GM23338 (cell line): ENCODE results near the gene ROPN1L. TPM values are rescaled to one million over a fixed set of nuclear protein-coding genes. Genes with fewer than 3 reads are reported as not detected.

Experiments
- ATAC-seq: fragments of 200-7000 bp; cut with Tn5 transposase; 3 replicates; pipeline ENCODE4 v1.9.1; 2020
- DNase-seq: peaks from one replicate; pipeline ENCODE4 v3.0.0-alpha.2; 2015; ENCODE audit warnings: low spot score
- H2AFZ ChIP-seq: fragments of 200-600 bp; sonication (generic); 2 replicates; pipeline ENCODE4 v1.8.0; 2016; ENCODE audit warnings: antibody characterized with exemption, mild to moderate bottlenecking, moderate library complexity
- H3F3A ChIP-seq: fragments of 200-600 bp; sonication (generic); replicated peaks from 2 replicates; pipeline ENCODE4 v1.8.0; 2017; ENCODE audit warnings: antibody characterized with exemption, mixed run types, low read depth
- H3K27ac ChIP-seq: fragments of 200-600 bp; sonication (generic); 2 replicates; pipeline ENCODE4 v1.6.1; 2016; ENCODE audit warnings: low read depth
- H3K27me3 ChIP-seq: fragments of 200-600 bp; sonication (generic); 2 replicates; pipeline ENCODE4 v1.8.0; 2016; ENCODE audit warnings: mild to moderate bottlenecking, mixed run types, moderate library complexity; ENCODE audit not compliant: insufficient read depth
- H3K36me3 ChIP-seq: fragments of 200-600 bp; sonication (generic); 2 replicates; pipeline ENCODE4 v1.8.0; 2016; ENCODE audit warnings: mild to moderate bottlenecking; ENCODE audit not compliant: insufficient read depth
- H3K4me1 ChIP-seq: fragments of 200-600 bp; sonication (generic); 2 replicates; pipeline ENCODE4 v1.8.0; 2016; ENCODE audit warnings: mild to moderate bottlenecking, moderate library complexity; ENCODE audit not compliant: insufficient read depth
- H3K4me2 ChIP-seq: fragments of 200-600 bp; sonication (generic); 2 replicates; pipeline ENCODE4 v1.7.1; 2017; ENCODE audit warnings: mixed run types
- H3K4me3 ChIP-seq: fragments of 200-600 bp; sonication (generic); 2 replicates; pipeline ENCODE4 v1.6.1; 2016; ENCODE audit warnings: mixed run types
- H3K79me2 ChIP-seq: fragments of 200-600 bp; sonication (generic); replicated peaks from 2 replicates; pipeline ENCODE4 v1.8.0; 2017; ENCODE audit warnings: mild to moderate bottlenecking; ENCODE audit not compliant: insufficient read depth
- H3K9me2 ChIP-seq: fragments of 200-600 bp; sonication (generic); 2 replicates; pipeline ENCODE4 v1.8.0; 2017; ENCODE audit not compliant: insufficient read depth
- H4K20me1 ChIP-seq: fragments of 200-600 bp; sonication (generic); replicated peaks from 2 replicates; pipeline ENCODE4 v1.8.0; 2017; ENCODE audit warnings: mild to moderate bottlenecking; ENCODE audit not compliant: insufficient read depth
- H3K27ac Mint-ChIP-seq: 2 replicates; pipeline ENCODE4 v1.8.0; 2020; ENCODE audit warnings: inconsistent platforms, mild to moderate bottlenecking, moderate library complexity, mixed read lengths
- H3K27me3 Mint-ChIP-seq: 3 replicates; pipeline ENCODE4 v1.8.0; 2022; ENCODE audit warnings: low read depth, mild to moderate bottlenecking, moderate library complexity, mixed read lengths, inconsistent platforms; ENCODE audit not compliant: insufficient read depth, poor library complexity
- H3K36me3 Mint-ChIP-seq: 3 replicates; pipeline ENCODE4 v1.8.0; 2021; ENCODE audit warnings: low read depth, mild to moderate bottlenecking, inconsistent platforms, moderate library complexity, mixed read lengths
- H3K4me1 Mint-ChIP-seq: 3 replicates; pipeline ENCODE4 v1.8.0; 2020; ENCODE audit warnings: mild to moderate bottlenecking, inconsistent platforms, mixed read lengths
- H3K4me3 Mint-ChIP-seq: 3 replicates; pipeline ENCODE4 v1.8.0; 2021; ENCODE audit warnings: moderate library complexity, mild to moderate bottlenecking, inconsistent platforms, mixed read lengths
- H3K9me3 Mint-ChIP-seq: 3 replicates; pipeline ENCODE4 v1.8.0; 2020; ENCODE audit warnings: moderate library complexity, mild to moderate bottlenecking, inconsistent platforms, mixed read lengths
- CREB1 ChIP-seq: fragments of 250-450 bp; sonication (Bioruptor Pico); IDR thresholded peaks from 2 replicates; pipeline ENCODE4 v1.5.0; 2020; ENCODE audit warnings: low read depth, mild to moderate bottlenecking, moderate library complexity
- EZH2phosphoT487 ChIP-seq: fragments of 200-600 bp; sonication (generic); IDR thresholded peaks from one replicate; pipeline ENCODE4 v1.8.1; 2018; ENCODE audit warnings: antibody characterized with exemption; ENCODE audit not compliant: unreplicated experiment
- JUNB ChIP-seq: IDR thresholded peaks from one replicate; pipeline ENCODE4 v1.6.1; 2016; ENCODE audit warnings: antibody characterized with exemption; ENCODE audit not compliant: unreplicated experiment
- POLR2AphosphoS5 ChIP-seq: IDR thresholded peaks from 2 replicates; pipeline ENCODE4 v1.6.1; 2016; ENCODE audit warnings: antibody characterized with exemption, low read depth
- STAT1 ChIP-seq: IDR thresholded peaks from one replicate; pipeline ENCODE4 v1.6.1; 2016; ENCODE audit warnings: antibody characterized with exemption; ENCODE audit not compliant: unreplicated experiment
- ZNF114 ChIP-seq: fragments of 250-450 bp; sonication (Bioruptor Pico); IDR thresholded peaks from 2 replicates; pipeline ENCODE4 v1.5.0; 2020; ENCODE audit warnings: mild to moderate bottlenecking, moderate library complexity
- polyA plus RNA-seq: library from polyadenylated mRNA; unstranded; fragments of >200 nt; fragmentation: Nextera tagmentation; extraction: Ambion mirVana; gene quantifications from 2 replicates; pipeline ENCODE4 v1.2.1, GENCODE V29; 2016
- total RNA-seq: library from RNA; depleted of rRNA; stranded (reverse); fragments of >200 nt; shearing (Covaris generic); gene quantifications from 2 replicates; pipeline ENCODE4 v1.2.3, GENCODE V29; 2014
- TF ChIP-seq, protein P1 (sequence below): IDR thresholded peaks from one replicate; pipeline ENCODE4 v1.6.1; 2018; ENCODE audit warnings: antibody characterized with exemption; ENCODE audit not compliant: unreplicated experiment
- TF ChIP-seq, protein P2 (sequence below): fragments of 250-450 bp; sonication (Bioruptor Pico); IDR thresholded peaks from 2 replicates; pipeline ENCODE4 v1.5.0; 2020; ENCODE audit warnings: mild to moderate bottlenecking, moderate library complexity
- TF ChIP-seq, protein P3 (sequence below): IDR thresholded peaks from 2 replicates; pipeline ENCODE4 v1.6.1; 2016; ENCODE audit warnings: antibody characterized with exemption

The ROPN1L gene
- total and polyA plus RNA-seq, 2 experiments from 2014 or later = 0.57 TPM; not detected in 1

DNA sequence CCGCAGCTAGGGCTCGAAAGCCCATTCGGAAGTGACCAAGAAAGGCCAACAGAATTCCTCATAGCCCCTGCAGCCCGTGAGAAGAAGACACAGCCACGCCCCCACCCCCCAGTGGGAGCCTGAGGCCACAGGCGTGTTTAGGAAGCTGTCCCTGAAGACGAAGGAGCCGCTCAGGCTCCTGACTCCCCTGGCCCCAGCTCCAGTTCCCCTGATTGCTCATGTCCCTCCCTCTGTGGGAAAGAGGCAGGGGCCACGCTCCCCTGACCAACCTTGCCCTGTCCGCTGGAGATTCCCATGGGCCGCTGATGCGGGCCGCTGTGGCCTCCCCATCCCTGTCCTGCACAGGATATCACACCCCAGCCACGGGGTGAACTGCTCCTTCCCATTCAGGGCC is 13.6 kb downstream of the ROPN1L start (continued):
- TF ChIP-seq, protein P1, sequence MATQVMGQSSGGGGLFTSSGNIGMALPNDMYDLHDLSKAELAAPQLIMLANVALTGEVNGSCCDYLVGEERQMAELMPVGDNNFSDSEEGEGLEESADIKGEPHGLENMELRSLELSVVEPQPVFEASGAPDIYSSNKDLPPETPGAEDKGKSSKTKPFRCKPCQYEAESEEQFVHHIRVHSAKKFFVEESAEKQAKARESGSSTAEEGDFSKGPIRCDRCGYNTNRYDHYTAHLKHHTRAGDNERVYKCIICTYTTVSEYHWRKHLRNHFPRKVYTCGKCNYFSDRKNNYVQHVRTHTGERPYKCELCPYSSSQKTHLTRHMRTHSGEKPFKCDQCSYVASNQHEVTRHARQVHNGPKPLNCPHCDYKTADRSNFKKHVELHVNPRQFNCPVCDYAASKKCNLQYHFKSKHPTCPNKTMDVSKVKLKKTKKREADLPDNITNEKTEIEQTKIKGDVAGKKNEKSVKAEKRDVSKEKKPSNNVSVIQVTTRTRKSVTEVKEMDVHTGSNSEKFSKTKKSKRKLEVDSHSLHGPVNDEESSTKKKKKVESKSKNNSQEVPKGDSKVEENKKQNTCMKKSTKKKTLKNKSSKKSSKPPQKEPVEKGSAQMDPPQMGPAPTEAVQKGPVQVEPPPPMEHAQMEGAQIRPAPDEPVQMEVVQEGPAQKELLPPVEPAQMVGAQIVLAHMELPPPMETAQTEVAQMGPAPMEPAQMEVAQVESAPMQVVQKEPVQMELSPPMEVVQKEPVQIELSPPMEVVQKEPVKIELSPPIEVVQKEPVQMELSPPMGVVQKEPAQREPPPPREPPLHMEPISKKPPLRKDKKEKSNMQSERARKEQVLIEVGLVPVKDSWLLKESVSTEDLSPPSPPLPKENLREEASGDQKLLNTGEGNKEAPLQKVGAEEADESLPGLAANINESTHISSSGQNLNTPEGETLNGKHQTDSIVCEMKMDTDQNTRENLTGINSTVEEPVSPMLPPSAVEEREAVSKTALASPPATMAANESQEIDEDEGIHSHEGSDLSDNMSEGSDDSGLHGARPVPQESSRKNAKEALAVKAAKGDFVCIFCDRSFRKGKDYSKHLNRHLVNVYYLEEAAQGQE = no peak
- TF ChIP-seq JUNB (no peak), EZH2phosphoT487 (no peak), CREB1 (CRISPR knock-in tag) (no peak)

DNA sequence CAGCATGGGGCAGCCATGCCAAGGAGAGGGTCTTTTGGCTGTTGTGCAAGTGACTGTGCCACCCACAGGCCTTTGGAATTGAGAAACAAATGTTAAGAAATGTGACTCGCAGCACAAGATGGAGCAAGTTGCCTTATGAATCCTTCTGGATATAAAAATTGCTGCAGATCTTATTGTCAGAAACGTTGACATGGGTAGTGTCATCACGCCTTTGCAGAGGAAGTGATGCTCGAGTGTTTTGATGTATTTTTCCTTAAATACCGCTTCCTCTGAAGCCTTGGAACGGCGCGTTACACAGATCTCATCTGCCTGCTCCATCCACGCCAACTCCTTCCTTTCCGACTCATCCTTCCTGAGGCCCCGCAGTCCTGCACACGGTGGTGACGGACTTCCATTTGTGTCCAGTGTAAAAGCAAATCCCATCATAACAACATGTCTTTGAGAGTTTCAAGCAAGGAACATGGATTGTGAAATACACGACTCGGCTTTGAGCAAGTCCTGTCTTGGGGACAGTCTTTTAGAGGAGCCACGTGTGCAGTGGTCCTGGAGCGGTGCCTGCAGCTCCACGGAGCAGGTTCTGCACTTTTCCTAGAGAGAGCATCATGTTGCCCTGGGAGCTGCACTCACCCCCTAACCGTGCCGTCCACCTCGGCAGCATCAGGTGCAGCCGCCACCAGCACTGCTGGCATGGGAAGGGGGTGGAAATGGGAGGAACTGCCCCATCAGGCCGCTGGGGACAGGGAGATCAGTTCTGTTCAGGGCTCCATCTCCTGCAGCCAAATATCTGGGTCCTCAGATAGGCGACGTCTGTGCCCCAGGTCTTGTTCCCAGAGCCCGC is 15.1 kb downstream of the ROPN1L start:
- Histone ChIP-seq H3K4me1 (peaks cover 7% of the 10 kb centered on the region; the same call in 1 of the 2 replicates), H3K9me2 (no peaks in the 10 kb centered on the region), H3K36me3 (no peaks in the 10 kb centered on the region), H2AFZ (peak overlapping the region; percentile 43; the same call in 1 of the 2 replicates), H3K79me2 (no peaks in the 10 kb centered on the region), H3F3A (0 out of 2 replicates have a peak, but pooled peaks cover 2% of the 10 kb centered on the region), H3K27ac (no peak overlapping the region), H3K4me3 (no peak overlapping the region), H4K20me1 (no peaks in the 10 kb centered on the region), H3K27me3 (no peaks in the 10 kb centered on the region), H3K4me2 (no peak overlapping the region)
- no peak for ATAC-seq
- Mint-ChIP-seq H3K27me3 (peaks cover 2% of the 10 kb centered on the region), H3K27ac (no peak overlapping the region), H3K4me3 (no peak overlapping the region), H3K36me3 (no peaks in the 10 kb centered on the region), H3K4me1 (peaks cover 41% of the 10 kb centered on the region), H3K9me3 (no peaks in the 10 kb centered on the region)
- no peak for DNase-seq
- TF ChIP-seq EZH2phosphoT487 = no peak
- TF ChIP-seq STAT1 = no peak
- TF ChIP-seq, protein P2, sequence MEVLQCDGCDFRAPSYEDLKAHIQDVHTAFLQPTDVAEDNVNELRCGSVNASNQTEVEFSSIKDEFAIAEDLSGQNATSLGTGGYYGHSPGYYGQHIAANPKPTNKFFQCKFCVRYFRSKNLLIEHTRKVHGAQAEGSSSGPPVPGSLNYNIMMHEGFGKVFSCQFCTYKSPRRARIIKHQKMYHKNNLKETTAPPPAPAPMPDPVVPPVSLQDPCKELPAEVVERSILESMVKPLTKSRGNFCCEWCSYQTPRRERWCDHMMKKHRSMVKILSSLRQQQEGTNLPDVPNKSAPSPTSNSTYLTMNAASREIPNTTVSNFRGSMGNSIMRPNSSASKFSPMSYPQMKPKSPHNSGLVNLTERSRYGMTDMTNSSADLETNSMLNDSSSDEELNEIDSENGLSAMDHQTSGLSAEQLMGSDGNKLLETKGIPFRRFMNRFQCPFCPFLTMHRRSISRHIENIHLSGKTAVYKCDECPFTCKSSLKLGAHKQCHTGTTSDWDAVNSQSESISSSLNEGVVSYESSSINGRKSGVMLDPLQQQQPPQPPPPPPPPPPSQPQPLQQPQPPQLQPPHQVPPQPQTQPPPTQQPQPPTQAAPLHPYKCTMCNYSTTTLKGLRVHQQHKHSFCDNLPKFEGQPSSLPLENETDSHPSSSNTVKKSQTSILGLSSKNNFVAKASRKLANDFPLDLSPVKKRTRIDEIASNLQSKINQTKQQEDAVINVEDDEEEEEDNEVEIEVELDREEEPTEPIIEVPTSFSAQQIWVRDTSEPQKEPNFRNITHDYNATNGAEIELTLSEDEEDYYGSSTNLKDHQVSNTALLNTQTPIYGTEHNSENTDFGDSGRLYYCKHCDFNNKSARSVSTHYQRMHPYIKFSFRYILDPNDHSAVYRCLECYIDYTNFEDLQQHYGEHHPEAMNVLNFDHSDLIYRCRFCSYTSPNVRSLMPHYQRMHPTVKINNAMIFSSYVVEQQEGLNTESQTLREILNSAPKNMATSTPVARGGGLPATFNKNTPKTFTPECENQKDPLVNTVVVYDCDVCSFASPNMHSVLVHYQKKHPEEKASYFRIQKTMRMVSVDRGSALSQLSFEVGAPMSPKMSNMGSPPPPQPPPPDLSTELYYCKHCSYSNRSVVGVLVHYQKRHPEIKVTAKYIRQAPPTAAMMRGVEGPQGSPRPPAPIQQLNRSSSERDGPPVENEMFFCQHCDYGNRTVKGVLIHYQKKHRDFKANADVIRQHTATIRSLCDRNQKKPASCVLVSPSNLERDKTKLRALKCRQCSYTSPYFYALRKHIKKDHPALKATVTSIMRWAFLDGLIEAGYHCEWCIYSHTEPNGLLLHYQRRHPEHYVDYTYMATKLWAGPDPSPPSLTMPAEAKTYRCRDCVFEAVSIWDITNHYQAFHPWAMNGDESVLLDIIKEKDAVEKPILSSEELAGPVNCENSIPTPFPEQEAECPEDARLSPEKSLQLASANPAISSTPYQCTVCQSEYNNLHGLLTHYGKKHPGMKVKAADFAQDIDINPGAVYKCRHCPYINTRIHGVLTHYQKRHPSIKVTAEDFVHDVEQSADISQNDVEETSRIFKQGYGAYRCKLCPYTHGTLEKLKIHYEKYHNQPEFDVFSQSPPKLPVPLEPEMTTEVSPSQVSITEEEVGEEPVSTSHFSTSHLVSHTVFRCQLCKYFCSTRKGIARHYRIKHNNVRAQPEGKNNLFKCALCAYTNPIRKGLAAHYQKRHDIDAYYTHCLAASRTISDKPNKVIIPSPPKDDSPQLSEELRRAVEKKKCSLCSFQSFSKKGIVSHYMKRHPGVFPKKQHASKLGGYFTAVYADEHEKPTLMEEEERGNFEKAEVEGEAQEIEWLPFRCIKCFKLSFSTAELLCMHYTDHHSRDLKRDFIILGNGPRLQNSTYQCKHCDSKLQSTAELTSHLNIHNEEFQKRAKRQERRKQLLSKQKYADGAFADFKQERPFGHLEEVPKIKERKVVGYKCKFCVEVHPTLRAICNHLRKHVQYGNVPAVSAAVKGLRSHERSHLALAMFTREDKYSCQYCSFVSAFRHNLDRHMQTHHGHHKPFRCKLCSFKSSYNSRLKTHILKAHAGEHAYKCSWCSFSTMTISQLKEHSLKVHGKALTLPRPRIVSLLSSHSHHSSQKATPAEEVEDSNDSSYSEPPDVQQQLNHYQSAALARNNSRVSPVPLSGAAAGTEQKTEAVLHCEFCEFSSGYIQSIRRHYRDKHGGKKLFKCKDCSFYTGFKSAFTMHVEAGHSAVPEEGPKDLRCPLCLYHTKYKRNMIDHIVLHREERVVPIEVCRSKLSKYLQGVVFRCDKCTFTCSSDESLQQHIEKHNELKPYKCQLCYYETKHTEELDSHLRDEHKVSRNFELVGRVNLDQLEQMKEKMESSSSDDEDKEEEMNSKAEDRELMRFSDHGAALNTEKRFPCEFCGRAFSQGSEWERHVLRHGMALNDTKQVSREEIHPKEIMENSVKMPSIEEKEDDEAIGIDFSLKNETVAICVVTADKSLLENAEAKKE = no peak
- TF ChIP-seq, protein P3, sequence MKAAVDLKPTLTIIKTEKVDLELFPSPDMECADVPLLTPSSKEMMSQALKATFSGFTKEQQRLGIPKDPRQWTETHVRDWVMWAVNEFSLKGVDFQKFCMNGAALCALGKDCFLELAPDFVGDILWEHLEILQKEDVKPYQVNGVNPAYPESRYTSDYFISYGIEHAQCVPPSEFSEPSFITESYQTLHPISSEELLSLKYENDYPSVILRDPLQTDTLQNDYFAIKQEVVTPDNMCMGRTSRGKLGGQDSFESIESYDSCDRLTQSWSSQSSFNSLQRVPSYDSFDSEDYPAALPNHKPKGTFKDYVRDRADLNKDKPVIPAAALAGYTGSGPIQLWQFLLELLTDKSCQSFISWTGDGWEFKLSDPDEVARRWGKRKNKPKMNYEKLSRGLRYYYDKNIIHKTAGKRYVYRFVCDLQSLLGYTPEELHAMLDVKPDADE = no peak
- TF ChIP-seq ZNF114 (CRISPR knock-in tag) = no peak
- no peak for TF ChIP-seq POLR2AphosphoS5
- TF ChIP-seq, protein P1 = no peak
